Breast epithelium (tissue), 3 donors: ENCODE results near the gene CBX5.

ENCODE experiments used
- POLR2A ChIP-seq: fragments of 450-650 bp; IDR thresholded peaks from one replicate; pipeline ENCODE4 v1.6.1; 2016; ENCODE audit warnings: antibody characterized with exemption, mild to moderate bottlenecking, moderate library complexity
- TF ChIP-seq, protein P1 (sequence below), 3 donors: fragments of 450-650 bp; IDR thresholded peaks; one replicate each; pipeline ENCODE4 v1.5.1; 2016 to 2017; ENCODE audit warnings: antibody characterized with exemption in 3 of 3, mild to moderate bottlenecking in 3 of 3, moderate library complexity in 3 of 3

GRCh38 chr12:54321363-54321762, 41.4 kb upstream of the CBX5 start:
- TF ChIP-seq, protein P1, sequence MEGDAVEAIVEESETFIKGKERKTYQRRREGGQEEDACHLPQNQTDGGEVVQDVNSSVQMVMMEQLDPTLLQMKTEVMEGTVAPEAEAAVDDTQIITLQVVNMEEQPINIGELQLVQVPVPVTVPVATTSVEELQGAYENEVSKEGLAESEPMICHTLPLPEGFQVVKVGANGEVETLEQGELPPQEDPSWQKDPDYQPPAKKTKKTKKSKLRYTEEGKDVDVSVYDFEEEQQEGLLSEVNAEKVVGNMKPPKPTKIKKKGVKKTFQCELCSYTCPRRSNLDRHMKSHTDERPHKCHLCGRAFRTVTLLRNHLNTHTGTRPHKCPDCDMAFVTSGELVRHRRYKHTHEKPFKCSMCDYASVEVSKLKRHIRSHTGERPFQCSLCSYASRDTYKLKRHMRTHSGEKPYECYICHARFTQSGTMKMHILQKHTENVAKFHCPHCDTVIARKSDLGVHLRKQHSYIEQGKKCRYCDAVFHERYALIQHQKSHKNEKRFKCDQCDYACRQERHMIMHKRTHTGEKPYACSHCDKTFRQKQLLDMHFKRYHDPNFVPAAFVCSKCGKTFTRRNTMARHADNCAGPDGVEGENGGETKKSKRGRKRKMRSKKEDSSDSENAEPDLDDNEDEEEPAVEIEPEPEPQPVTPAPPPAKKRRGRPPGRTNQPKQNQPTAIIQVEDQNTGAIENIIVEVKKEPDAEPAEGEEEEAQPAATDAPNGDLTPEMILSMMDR (IDR thresholded peaks at IDR 0.05) = no peak
- TF ChIP-seq POLR2A = no peak
